GM23338 (cell line): ENCODE results near the gene ZNF80.

Experiments used
- CREB1 ChIP-seq: fragments of 250-450 bp; sonication (Bioruptor Pico); IDR thresholded peaks from 2 replicates; pipeline ENCODE4 v1.5.0; 2020; ENCODE audit warnings: low read depth, mild to moderate bottlenecking, moderate library complexity
- EZH2 ChIP-seq: fragments of 200-600 bp; sonication (generic); IDR thresholded peaks from one replicate; pipeline ENCODE4 v1.8.0; 2017; ENCODE audit warnings: antibody characterized with exemption, mild to moderate bottlenecking, low read depth; ENCODE audit not compliant: unreplicated experiment
- EZH2phosphoT487 ChIP-seq: fragments of 200-600 bp; sonication (generic); IDR thresholded peaks from one replicate; pipeline ENCODE4 v1.8.1; 2018; ENCODE audit warnings: antibody characterized with exemption; ENCODE audit not compliant: unreplicated experiment
- POLR2AphosphoS5 ChIP-seq: IDR thresholded peaks from 2 replicates; pipeline ENCODE4 v1.6.1; 2016; ENCODE audit warnings: antibody characterized with exemption, low read depth
- ZNF331 ChIP-seq: fragments of 250-450 bp; sonication (Bioruptor Pico); IDR thresholded peaks from 2 replicates; pipeline ENCODE4 v1.5.0; 2020; ENCODE audit warnings: low read depth, mild to moderate bottlenecking, moderate library complexity
- TF ChIP-seq, protein P1 (sequence below), 2 experiments: fragments of 200-600 bp in 1 of 2; sonication (generic) in 1 of 2; conservative IDR thresholded peaks; 2 replicates each; pipeline versions ENCODE4 v1.5.1 to v1.6.1; 2016 to 2017; ENCODE audit warnings: antibody characterized with exemption in 2 of 2, low read depth in 2 of 2, mild to moderate bottlenecking in 2 of 2, moderate library complexity in 1 of 2
- TF ChIP-seq, protein P2 (sequence below): IDR thresholded peaks from 2 replicates; pipeline ENCODE4 v1.6.1; 2016; ENCODE audit warnings: antibody characterized with exemption
- TF ChIP-seq, protein P3 (sequence below): IDR thresholded peaks from one replicate; pipeline ENCODE4 v1.6.1; 2018; ENCODE audit warnings: antibody characterized with exemption; ENCODE audit not compliant: unreplicated experiment

DNA sequence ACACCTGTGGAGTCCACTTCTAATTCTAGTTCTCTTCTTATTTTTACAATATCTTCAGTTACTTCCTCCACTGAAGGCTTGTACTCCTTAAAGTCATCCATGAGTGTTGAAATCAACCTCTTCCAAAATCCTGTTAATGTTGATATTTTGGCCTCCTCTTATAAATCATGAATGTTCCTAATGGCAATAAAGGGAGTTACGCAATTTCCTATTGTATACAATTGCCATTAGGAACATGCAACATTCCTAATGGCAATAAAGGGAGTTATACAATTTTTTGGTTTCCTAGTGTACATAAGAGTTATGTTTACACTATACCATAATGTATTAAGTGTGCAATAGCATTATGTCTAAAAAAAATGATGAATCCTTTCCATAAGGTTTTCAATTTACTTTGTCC is 47.3 kb upstream of the ZNF80 start:
- TF ChIP-seq, protein P1, sequence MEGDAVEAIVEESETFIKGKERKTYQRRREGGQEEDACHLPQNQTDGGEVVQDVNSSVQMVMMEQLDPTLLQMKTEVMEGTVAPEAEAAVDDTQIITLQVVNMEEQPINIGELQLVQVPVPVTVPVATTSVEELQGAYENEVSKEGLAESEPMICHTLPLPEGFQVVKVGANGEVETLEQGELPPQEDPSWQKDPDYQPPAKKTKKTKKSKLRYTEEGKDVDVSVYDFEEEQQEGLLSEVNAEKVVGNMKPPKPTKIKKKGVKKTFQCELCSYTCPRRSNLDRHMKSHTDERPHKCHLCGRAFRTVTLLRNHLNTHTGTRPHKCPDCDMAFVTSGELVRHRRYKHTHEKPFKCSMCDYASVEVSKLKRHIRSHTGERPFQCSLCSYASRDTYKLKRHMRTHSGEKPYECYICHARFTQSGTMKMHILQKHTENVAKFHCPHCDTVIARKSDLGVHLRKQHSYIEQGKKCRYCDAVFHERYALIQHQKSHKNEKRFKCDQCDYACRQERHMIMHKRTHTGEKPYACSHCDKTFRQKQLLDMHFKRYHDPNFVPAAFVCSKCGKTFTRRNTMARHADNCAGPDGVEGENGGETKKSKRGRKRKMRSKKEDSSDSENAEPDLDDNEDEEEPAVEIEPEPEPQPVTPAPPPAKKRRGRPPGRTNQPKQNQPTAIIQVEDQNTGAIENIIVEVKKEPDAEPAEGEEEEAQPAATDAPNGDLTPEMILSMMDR (conservative IDR thresholded peaks at IDR 0.05; ENCODE audit: low read depth in 2 of 2): no peak
- TF ChIP-seq, protein P2, sequence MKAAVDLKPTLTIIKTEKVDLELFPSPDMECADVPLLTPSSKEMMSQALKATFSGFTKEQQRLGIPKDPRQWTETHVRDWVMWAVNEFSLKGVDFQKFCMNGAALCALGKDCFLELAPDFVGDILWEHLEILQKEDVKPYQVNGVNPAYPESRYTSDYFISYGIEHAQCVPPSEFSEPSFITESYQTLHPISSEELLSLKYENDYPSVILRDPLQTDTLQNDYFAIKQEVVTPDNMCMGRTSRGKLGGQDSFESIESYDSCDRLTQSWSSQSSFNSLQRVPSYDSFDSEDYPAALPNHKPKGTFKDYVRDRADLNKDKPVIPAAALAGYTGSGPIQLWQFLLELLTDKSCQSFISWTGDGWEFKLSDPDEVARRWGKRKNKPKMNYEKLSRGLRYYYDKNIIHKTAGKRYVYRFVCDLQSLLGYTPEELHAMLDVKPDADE: no peak
- TF ChIP-seq, protein P3, sequence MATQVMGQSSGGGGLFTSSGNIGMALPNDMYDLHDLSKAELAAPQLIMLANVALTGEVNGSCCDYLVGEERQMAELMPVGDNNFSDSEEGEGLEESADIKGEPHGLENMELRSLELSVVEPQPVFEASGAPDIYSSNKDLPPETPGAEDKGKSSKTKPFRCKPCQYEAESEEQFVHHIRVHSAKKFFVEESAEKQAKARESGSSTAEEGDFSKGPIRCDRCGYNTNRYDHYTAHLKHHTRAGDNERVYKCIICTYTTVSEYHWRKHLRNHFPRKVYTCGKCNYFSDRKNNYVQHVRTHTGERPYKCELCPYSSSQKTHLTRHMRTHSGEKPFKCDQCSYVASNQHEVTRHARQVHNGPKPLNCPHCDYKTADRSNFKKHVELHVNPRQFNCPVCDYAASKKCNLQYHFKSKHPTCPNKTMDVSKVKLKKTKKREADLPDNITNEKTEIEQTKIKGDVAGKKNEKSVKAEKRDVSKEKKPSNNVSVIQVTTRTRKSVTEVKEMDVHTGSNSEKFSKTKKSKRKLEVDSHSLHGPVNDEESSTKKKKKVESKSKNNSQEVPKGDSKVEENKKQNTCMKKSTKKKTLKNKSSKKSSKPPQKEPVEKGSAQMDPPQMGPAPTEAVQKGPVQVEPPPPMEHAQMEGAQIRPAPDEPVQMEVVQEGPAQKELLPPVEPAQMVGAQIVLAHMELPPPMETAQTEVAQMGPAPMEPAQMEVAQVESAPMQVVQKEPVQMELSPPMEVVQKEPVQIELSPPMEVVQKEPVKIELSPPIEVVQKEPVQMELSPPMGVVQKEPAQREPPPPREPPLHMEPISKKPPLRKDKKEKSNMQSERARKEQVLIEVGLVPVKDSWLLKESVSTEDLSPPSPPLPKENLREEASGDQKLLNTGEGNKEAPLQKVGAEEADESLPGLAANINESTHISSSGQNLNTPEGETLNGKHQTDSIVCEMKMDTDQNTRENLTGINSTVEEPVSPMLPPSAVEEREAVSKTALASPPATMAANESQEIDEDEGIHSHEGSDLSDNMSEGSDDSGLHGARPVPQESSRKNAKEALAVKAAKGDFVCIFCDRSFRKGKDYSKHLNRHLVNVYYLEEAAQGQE: no peak
- TF ChIP-seq EZH2phosphoT487 (no peak), EZH2 (no peak), POLR2AphosphoS5 (no peak), ZNF331 (CRISPR knock-in tag) (no peak), CREB1 (CRISPR knock-in tag) (no peak)
